PFSK-1 (cell line): Measurements from ENCODE around the gene TMPRSS9.

Source experiments
- POLR2AphosphoS5 ChIP-seq: IDR thresholded peaks from 2 replicates; pipeline ENCODE4 v1.6.1; 2012; ENCODE audit warnings: low read depth, mild to moderate bottlenecking, control low read depth, low read length, moderate library complexity
- SIN3A ChIP-seq: IDR thresholded peaks from 2 replicates; pipeline ENCODE4 v1.6.1; 2012; ENCODE audit warnings: mild to moderate bottlenecking, low read length, moderate library complexity, borderline replicate concordance; ENCODE audit not compliant: insufficient read depth
- TAF1 ChIP-seq: IDR thresholded peaks from 2 replicates; pipeline ENCODE4 v1.6.1; 2012; ENCODE audit warnings: low read length, control low read depth, borderline replicate concordance; ENCODE audit not compliant: insufficient read depth
- TF ChIP-seq, protein P1 (sequence below), 2 experiments: IDR thresholded peaks; 2 replicates each; pipeline versions ENCODE4 v1.6.1 to v1.8.0; 2011 to 2012; ENCODE audit warnings: low read depth in 2 of 2, low read length in 2 of 2, control low read depth in 1 of 2, inconsistent platforms in 1 of 2, mild to moderate bottlenecking in 1 of 2, moderate library complexity in 1 of 2; ENCODE audit not compliant: insufficient read depth in 1 of 2

DNA sequence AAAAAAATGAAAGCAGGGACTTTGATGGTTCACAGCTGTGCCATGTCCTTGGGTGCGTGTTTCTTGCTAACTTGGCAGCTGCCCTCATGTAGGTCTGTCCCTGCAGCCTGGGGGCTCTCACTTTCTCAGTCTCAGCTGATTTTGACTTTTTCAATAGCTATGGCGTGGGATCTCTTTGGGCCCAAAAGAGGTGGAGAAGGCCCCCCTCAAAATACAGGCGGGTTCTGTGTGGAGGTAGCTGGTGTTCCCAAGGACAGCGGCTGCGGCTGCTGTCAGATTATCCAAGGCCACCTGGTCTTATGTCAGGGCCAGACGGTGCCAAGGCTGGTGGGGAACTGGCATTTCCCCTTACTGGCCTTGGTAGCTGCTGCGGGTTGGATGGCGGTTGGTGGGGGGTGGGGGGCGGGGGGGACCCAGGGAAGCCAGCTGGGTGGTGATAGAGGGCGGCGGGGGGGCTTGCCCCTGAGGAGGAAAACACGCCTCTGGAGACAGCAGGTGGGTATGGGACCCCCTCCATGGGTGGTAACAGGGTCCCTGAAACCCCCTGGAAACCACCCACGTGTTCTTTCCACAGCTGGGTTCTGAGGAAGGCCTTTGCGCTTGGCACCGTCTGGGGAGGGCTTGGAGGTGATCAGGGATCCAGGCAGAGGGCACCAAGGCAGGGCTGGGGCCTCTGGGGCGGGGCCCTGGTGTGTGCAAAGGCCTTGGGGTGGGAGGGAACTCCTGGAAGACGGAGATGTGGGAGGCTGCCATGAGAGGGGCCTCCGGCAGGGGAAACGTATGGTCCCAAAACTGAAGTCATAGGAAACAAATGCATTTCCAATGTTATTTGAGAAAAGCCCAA lies 63.2 kb downstream of the TMPRSS9 start:
- TF ChIP-seq SIN3A (no peak), TAF1 (no peak), POLR2AphosphoS5 (no peak)
- TF ChIP-seq, protein P1, sequence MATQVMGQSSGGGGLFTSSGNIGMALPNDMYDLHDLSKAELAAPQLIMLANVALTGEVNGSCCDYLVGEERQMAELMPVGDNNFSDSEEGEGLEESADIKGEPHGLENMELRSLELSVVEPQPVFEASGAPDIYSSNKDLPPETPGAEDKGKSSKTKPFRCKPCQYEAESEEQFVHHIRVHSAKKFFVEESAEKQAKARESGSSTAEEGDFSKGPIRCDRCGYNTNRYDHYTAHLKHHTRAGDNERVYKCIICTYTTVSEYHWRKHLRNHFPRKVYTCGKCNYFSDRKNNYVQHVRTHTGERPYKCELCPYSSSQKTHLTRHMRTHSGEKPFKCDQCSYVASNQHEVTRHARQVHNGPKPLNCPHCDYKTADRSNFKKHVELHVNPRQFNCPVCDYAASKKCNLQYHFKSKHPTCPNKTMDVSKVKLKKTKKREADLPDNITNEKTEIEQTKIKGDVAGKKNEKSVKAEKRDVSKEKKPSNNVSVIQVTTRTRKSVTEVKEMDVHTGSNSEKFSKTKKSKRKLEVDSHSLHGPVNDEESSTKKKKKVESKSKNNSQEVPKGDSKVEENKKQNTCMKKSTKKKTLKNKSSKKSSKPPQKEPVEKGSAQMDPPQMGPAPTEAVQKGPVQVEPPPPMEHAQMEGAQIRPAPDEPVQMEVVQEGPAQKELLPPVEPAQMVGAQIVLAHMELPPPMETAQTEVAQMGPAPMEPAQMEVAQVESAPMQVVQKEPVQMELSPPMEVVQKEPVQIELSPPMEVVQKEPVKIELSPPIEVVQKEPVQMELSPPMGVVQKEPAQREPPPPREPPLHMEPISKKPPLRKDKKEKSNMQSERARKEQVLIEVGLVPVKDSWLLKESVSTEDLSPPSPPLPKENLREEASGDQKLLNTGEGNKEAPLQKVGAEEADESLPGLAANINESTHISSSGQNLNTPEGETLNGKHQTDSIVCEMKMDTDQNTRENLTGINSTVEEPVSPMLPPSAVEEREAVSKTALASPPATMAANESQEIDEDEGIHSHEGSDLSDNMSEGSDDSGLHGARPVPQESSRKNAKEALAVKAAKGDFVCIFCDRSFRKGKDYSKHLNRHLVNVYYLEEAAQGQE (IDR thresholded peaks at IDR 0.05; ENCODE audit: insufficient read depth in 1 of 2, low read depth in 2 of 2, low read length in 2 of 2): no peak
